BLaER1 treated with 17β-estradiol and CSF1 and Interleukin-3, amounts not matched to agents 10 nM and 100 nM (cell line): Measurements from ENCODE around the gene DYNC1LI1.

Experiments used
- H3K27ac ChIP-seq, 11 experiments: shearing (Covaris generic); formaldehyde crosslinking; 2 replicates each; pipeline ENCODE4 v1.8.1; 2022
- H3K27me3 ChIP-seq, 11 experiments: shearing (Covaris generic); formaldehyde crosslinking; 2 replicates each; pipeline ENCODE4 v1.8.1; 2022
- H3K36me3 ChIP-seq, 11 experiments: shearing (Covaris generic); formaldehyde crosslinking; 2 replicates each; pipeline ENCODE4 v1.8.1; 2022
- H3K4me1 ChIP-seq, 10 experiments: shearing (Covaris generic); formaldehyde crosslinking; 2 replicates each; pipeline ENCODE4 v1.8.1; 2022
- H3K4me2 ChIP-seq, 11 experiments: shearing (Covaris generic); formaldehyde crosslinking; 2 replicates each; pipeline ENCODE4 v1.8.1; 2022
- H3K4me3 ChIP-seq, 10 experiments: shearing (Covaris generic); formaldehyde crosslinking; 2 replicates each; pipeline ENCODE4 v1.8.1; 2022
- H3K9ac ChIP-seq, 11 experiments: shearing (Covaris generic); formaldehyde crosslinking; 2 replicates each; pipeline ENCODE4 v1.8.1; 2022
- H3K9me3 ChIP-seq, 11 experiments: shearing (Covaris generic); formaldehyde crosslinking; replicated peaks in 1 of 11; 2 replicates each; pipeline ENCODE4 v1.8.1; 2022
- H4K20me1 ChIP-seq, 11 experiments: shearing (Covaris generic); formaldehyde crosslinking; 2 replicates each; pipeline ENCODE4 v1.8.1; 2022
- Cebpa-rat ChIP-seq, 11 experiments: shearing (Covaris generic); IDR thresholded peaks; 2 replicates each; pipeline ENCODE4 v1.8.1; 2022

The DYNC1LI1 gene

GRCh38 chr3:32506466-32506865 lies 64.2 kb downstream of the DYNC1LI1 start:
- TF ChIP-seq Cebpa-rat (IDR thresholded peaks at IDR 0.05) = no peak
- H3K4me1 ChIP-seq = peaks cover 8 to 55% (median 46%) of the 10 kb centered on the region in 10 experiments
- peak overlapping the region in 8 of 11 experiments; percentile 4 to 36 (median 16); a peak in 9 of 22 replicates for H3K4me2 ChIP-seq

GRCh38 chr3:32502946-32503286 lies 67.7 kb downstream of the DYNC1LI1 start:
- no peaks in the 10 kb centered on the region for H3K27me3 ChIP-seq
- H3K27ac ChIP-seq = peak overlapping the region; percentile 91 to 99 (median 98); a peak in 21 of 22 replicates
- H3K4me2 ChIP-seq = peak overlapping the region; percentile 71 to 92 (median 83)
- H3K4me1 ChIP-seq = peaks cover 43 to 74% (median 53%) of the 10 kb centered on the region in 10 experiments
- H4K20me1 ChIP-seq = peaks cover 14 to 46% (median 38%) of the 10 kb centered on the region in 11 experiments; a peak in 20 of 22 replicates
- H3K4me3 ChIP-seq = peak overlapping the region; percentile 81 to 98 (median 90)
- no peaks in the 10 kb centered on the region for H3K9me3 ChIP-seq
- TF ChIP-seq Cebpa-rat (IDR thresholded peaks at IDR 0.05) = no peak
- H3K36me3 ChIP-seq = peaks cover 0 to 25% (median 10%) of the 10 kb centered on the region in 11 experiments; a peak in 12 of 22 replicates
- peak overlapping the region; percentile 88 to 98 (median 97) for H3K9ac ChIP-seq

More at GRCh38 chr3:32506466-32506865, 64.2 kb downstream of the DYNC1LI1 start:
- no peak overlapping the region for H3K27ac ChIP-seq
- H4K20me1 ChIP-seq = peaks cover 0 to 11% (median 6%) of the 10 kb centered on the region in 11 experiments; a peak in 17 of 22 replicates
- no peaks in the 10 kb centered on the region for H3K36me3 ChIP-seq
- H3K9ac ChIP-seq = no peak overlapping the region
- H3K4me3 ChIP-seq = no peak overlapping the region
- no peaks in the 10 kb centered on the region for H3K27me3 ChIP-seq
- no peaks in the 10 kb centered on the region for H3K9me3 ChIP-seq

GRCh38 chr3:32502118-32502945 lies 68.3 kb downstream of the DYNC1LI1 start, which contains the start of gene CMTM6:
TSS of gene CMTM6 (minus strand) at chr3:32502852. CDS start at chr3:32502745, 107 bp downstream.
- Histone ChIP-seq H3K9me3 (peaks cover 0 to 3% (median 0%) of the 10 kb centered on the region in 11 experiments; a peak in 1 of 22 replicates), H3K4me1 (peaks cover 45 to 77% (median 53%) of the 10 kb centered on the region in 10 experiments), H3K4me3 (peak within 1 kb of the TSS; percentile 81 to 98 (median 90)), H3K4me2 (peak within 1 kb of the TSS; percentile 73 to 96 (median 87)), H3K27ac (peak within 1 kb of the TSS; percentile 91 to 99 (median 98)), H3K27me3 (no peaks in the 10 kb centered on the region), H3K36me3 (peaks cover 3 to 30% (median 10%) of the 10 kb centered on the region in 11 experiments; a peak in 13 of 22 replicates), H3K9ac (peak within 1 kb of the TSS; percentile 88 to 98 (median 97)), H4K20me1 (peaks cover 14 to 49% (median 44%) of the 10 kb centered on the region in 11 experiments; a peak in 20 of 22 replicates)
- TF ChIP-seq Cebpa-rat (IDR thresholded peaks at IDR 0.05) = no peak

- H3K9ac ChIP-seq = peak overlapping the region; percentile 88 to 98 (median 97)
- H3K27ac ChIP-seq = peak overlapping the region; percentile 91 to 99 (median 98)
- H3K36me3 ChIP-seq = peaks cover 8 to 36% (median 11%) of the 10 kb centered on the region in 11 experiments; a peak in 15 of 22 replicates
- peak overlapping the region; percentile 81 to 98 (median 90) for H3K4me3 ChIP-seq
- H4K20me1 ChIP-seq = peaks cover 14 to 49% (median 46%) of the 10 kb centered on the region in 11 experiments; a peak in 20 of 22 replicates
- no peaks in the 10 kb centered on the region for H3K27me3 ChIP-seq
- H3K4me1 ChIP-seq = peaks cover 45 to 77% (median 55%) of the 10 kb centered on the region in 10 experiments
- peaks cover 0 to 5% (median 0%) of the 10 kb centered on the region in 11 experiments; a peak in 2 of 22 replicates for H3K9me3 ChIP-seq
- TF ChIP-seq Cebpa-rat (IDR thresholded peaks at IDR 0.05) = no peak
- H3K4me2 ChIP-seq = peak overlapping the region; percentile 73 to 96 (median 87)
Measured at GRCh38 chr3:32501783-32502117, 68.9 kb downstream of the DYNC1LI1 start.

- peak overlapping the region; percentile 88 to 98 (median 97) for H3K9ac ChIP-seq
- H3K36me3 ChIP-seq = peaks cover 10 to 42% (median 18%) of the 10 kb centered on the region in 11 experiments; a peak in 16 of 22 replicates
- peaks cover 14 to 55% (median 48%) of the 10 kb centered on the region in 11 experiments; a peak in 20 of 22 replicates for H4K20me1 ChIP-seq
- H3K27me3 ChIP-seq = no peaks in the 10 kb centered on the region
- peaks cover 0 to 5% (median 0%) of the 10 kb centered on the region in 11 experiments; a peak in 2 of 22 replicates for H3K9me3 ChIP-seq
- peaks cover 44 to 79% (median 61%) of the 10 kb centered on the region in 10 experiments for H3K4me1 ChIP-seq
- H3K27ac ChIP-seq = peak overlapping the region; percentile 91 to 99 (median 98); a peak in 19 of 22 replicates
- peak overlapping the region; percentile 81 to 98 (median 90) for H3K4me3 ChIP-seq
- no peak for TF ChIP-seq Cebpa-rat (IDR thresholded peaks at IDR 0.05)
- peak overlapping the region; percentile 73 to 96 (median 87) for H3K4me2 ChIP-seq
Measured at GRCh38 chr3:32500880-32501782, 69.5 kb downstream of the DYNC1LI1 start.

- H3K9ac ChIP-seq = peak overlapping the region in 1 of 11 experiments; percentile 97; a peak in 1 of 22 replicates
Measured at GRCh38 chr3:32500231-32500630, 70.4 kb downstream of the DYNC1LI1 start.

GRCh38 chr3:32499585-32499984 lies 71.1 kb downstream of the DYNC1LI1 start:
- H3K4me2 ChIP-seq = peak overlapping the region in 8 of 11 experiments; percentile 5 to 96 (median 82); a peak in 7 of 22 replicates
- TF ChIP-seq Cebpa-rat (IDR thresholded peaks at IDR 0.05) = no peak
- H3K36me3 ChIP-seq = peaks cover 12 to 56% (median 24%) of the 10 kb centered on the region in 11 experiments; a peak in 17 of 22 replicates
- H3K4me1 ChIP-seq = peaks cover 45 to 81% (median 68%) of the 10 kb centered on the region in 10 experiments
- H3K9me3 ChIP-seq = peaks cover 0 to 5% (median 0%) of the 10 kb centered on the region in 11 experiments; a peak in 2 of 22 replicates
- H4K20me1 ChIP-seq = peaks cover 25 to 71% (median 63%) of the 10 kb centered on the region in 11 experiments; a peak in 20 of 22 replicates
- no peaks in the 10 kb centered on the region for H3K27me3 ChIP-seq
- H3K9ac ChIP-seq = no peak overlapping the region
- H3K4me3 ChIP-seq = no peak overlapping the region
- H3K27ac ChIP-seq = no peak overlapping the region

More at GRCh38 chr3:32500231-32500630, 70.4 kb downstream of the DYNC1LI1 start:
- no peak for TF ChIP-seq Cebpa-rat (IDR thresholded peaks at IDR 0.05)
- Histone ChIP-seq H3K9me3 (peaks cover 0 to 5% (median 0%) of the 10 kb centered on the region in 11 experiments; a peak in 2 of 22 replicates), H3K27me3 (no peaks in the 10 kb centered on the region), H3K36me3 (peaks cover 12 to 49% (median 24%) of the 10 kb centered on the region in 11 experiments; a peak in 17 of 22 replicates), H3K4me2 (peak overlapping the region in 10 of 11 experiments; percentile 27 to 96 (median 84); a peak in 18 of 22 replicates), H3K4me1 (peaks cover 44 to 79% (median 66%) of the 10 kb centered on the region in 10 experiments), H3K27ac (0 out of 22 replicates have a peak overlapping the region, but pooled peaks of 1 of the 11 experiments have one; percentile 2), H4K20me1 (peaks cover 22 to 64% (median 57%) of the 10 kb centered on the region in 11 experiments; a peak in 20 of 22 replicates), H3K4me3 (peak overlapping the region in 3 of 10 experiments; percentile 82 to 92 (median 84); a peak in 1 of 20 replicates)
